ENCODE data around the gene HDAC11. TPM values are rescaled to one million over a fixed set of nuclear protein-coding genes. Genes with fewer than 3 reads are reported as not detected.

HDAC11 gene
- total and polyA plus RNA-seq, 2 of the 13 experiments (the other 11 are each of a cell fraction or from before 2014, with no cell fraction given), result 13.7 to 33.1 TPM

GRCh38 chr3:13552857-13553652, 72.9 kb downstream of the HDAC11 start (continued):
- TF ChIP-seq, protein P1, sequence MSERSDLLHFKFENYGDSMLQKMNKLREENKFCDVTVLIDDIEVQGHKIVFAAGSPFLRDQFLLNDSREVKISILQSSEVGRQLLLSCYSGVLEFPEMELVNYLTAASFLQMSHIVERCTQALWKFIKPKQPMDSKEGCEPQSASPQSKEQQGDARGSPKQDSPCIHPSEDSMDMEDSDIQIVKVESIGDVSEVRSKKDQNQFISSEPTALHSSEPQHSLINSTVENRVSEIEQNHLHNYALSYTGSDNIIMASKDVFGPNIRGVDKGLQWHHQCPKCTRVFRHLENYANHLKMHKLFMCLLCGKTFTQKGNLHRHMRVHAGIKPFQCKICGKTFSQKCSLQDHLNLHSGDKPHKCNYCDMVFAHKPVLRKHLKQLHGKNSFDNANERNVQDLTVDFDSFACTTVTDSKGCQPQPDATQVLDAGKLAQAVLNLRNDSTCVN (CRISPR knock-in tag; IDR thresholded peaks at IDR 0.05; ENCODE audit: borderline replicate concordance), result no peak
- TF ChIP-seq KLF13 (CRISPR knock-in tag; IDR thresholded peaks at IDR 0.05) (no peak), ZNF660 (CRISPR knock-in tag; IDR thresholded peaks at IDR 0.05; ENCODE audit: borderline replicate concordance, low read depth) (no peak), ZNF503 (CRISPR knock-in tag; IDR thresholded peaks at IDR 0.05) (no peak), ZMAT3 (CRISPR knock-in tag; conservative IDR thresholded peaks at IDR 0.05) (no peak), ZBTB3 (CRISPR knock-in tag; IDR thresholded peaks at IDR 0.05; ENCODE audit: borderline replicate concordance, low read depth) (no peak)

DNA sequence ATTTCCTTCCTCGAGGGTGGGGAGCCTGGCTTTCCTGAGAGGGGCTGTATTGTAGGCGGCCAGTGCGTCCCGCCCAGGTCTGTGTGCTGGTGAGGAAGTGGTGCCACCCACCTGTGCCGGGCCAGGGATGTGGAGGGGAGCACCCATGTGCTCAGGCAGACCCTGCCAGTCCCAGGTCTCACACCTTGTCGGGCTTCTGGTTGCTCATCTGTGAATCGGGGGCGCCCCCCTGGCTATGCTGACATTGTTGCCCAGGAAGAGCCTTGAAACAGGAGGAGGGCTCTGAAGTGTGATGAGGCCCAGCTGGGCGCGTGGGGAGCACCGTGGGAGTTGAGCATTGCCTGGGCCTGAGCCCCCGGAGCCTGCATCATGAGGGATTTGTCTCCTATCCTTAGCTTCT, 73.6 kb downstream of the HDAC11 start:
- DNase-seq (ENCODE audit: low spot score) (no peak), FAIRE-seq (no peak), ATAC-seq (no peak)
- in situ Hi-C loops (cut with HindIII; ENCODE audit: extremely low pct_ligation_motif_present, low pct_unique_long_range_greater_than_20kb), result no loop called here
- no peak overlapping the region for H3K4me2 ChIP-seq (ENCODE audit: low read depth, low read length)
- TF ChIP-seq ZNF263 (CRISPR knock-in tag; IDR thresholded peaks at IDR 0.05) (peak; percentile 69), ZNF589 (CRISPR knock-in tag; conservative IDR thresholded peaks at IDR 0.05) (no peak)
- H3K9ac ChIP-seq (ENCODE audit: insufficient read depth, low read depth, low read length), result no peak overlapping the region
- BruUV-seq (replicated peaks), result no TSS peak
- no peaks in the 10 kb centered on the region for H3K36me3 ChIP-seq (replicated peaks in 1 of 2; ENCODE audit: control insufficient read depth in 1 of 2, insufficient read depth in 2 of 2, low read length in 2 of 2)
- H3K4me3 ChIP-seq (replicated peaks in 1 of 3; ENCODE audit: insufficient read depth in 1 of 3, low read depth in 2 of 3, low read length in 3 of 3), result no peak overlapping the region
- no peaks in the 10 kb centered on the region for H3K9me3 ChIP-seq (ENCODE audit: low read length)
- H3K4me1 ChIP-seq (ENCODE audit: insufficient read depth, low read length), result no peaks in the 10 kb centered on the region
- no peak overlapping the region for H3K27ac ChIP-seq (ENCODE audit: extremely low read length, insufficient read depth, low read length)
- no peaks in the 10 kb centered on the region for H3K79me2 ChIP-seq (ENCODE audit: insufficient read depth, low read length)
- H2AFZ ChIP-seq (ENCODE audit: low read length), result no peak overlapping the region
- ChIA-PET CTCF (ENCODE audit: low intra/inter-chr PET ratio, low total read pairs) (no interaction called here), POLR2A (no interaction called here)
- 0% methylated on average over 1 of the region's 12 CpGs for WGBS (ENCODE audit: low lambda C conversion rate)
- H4K20me1 ChIP-seq (ENCODE audit: insufficient read depth, low read length), result peaks cover 3% of the 10 kb centered on the region; the same call in 1 of the 2 replicates
- H3K27me3 ChIP-seq (ENCODE audit: control insufficient read depth in 1 of 2, insufficient read depth in 2 of 2, low read length in 2 of 2), result peaks cover 8 to 71% of the 10 kb centered on the region in 2 experiments
- intact Hi-C loops (cut with micrococcal nuclease; ENCODE audit: unreplicated experiment), result no loop called here

Measured in HepG2 (cell line).